Heart left ventricle (tissue), 13 donors: ENCODE measurements around the gene C16orf89.
"Not testable (repeated sequence)": the region's sequence is repeated elsewhere in the genome, so short reads cannot be mapped to it uniquely, and the experiment has no call there.

Experiments used
- POLR2A ChIP-seq, 2 donors: fragments of 450-650 bp; IDR thresholded peaks; one replicate each; pipeline ENCODE4 v1.6.1; 2017; ENCODE audit warnings: antibody characterized with exemption in 2 of 2, mild to moderate bottlenecking in 2 of 2, moderate library complexity in 2 of 2
- TF ChIP-seq, protein P1 (sequence below), 12 donors: fragments of 200-600 bp; sonication (generic) in 4 of 12; IDR thresholded peaks; one replicate each; pipeline versions ENCODE4 v1.5.0 to v1.8.0; 2018 to 2022; ENCODE audit warnings: antibody characterized with exemption in 12 of 12, mild to moderate bottlenecking in 5 of 12
- donor health status: ischemic (EF 13 %, LVEDD 7.1; RV severe dilation, severe dysfunction).
- donor health status: DM: no; HTN: yes; CAD: no.
- donor health status: DM: no; HTN: no; CAD: no.
- donor health status: ischemic (EF 25% LVEDD 6.9; RV normal size, moderate dysfunction).
- donor health status: ischemic (EF 25% LVEDD 5.7; RV mildly dilated, moderate dysfunction).
- donor health status: ischemic (EF 35%, LVEDD 5.7; RV mildly dilated, moderate dysfunction).
- donor health status: nonischemic (EF 11% LVEDD 7.7; RV severe dilation, severe dysfunction).
- donor health status: DM: yes; HTN: yes; CAD: no.
- donor health status: PGD.
- donor health status: ischemic (EF 29% LVEDD 5.4; RV normal size, mild dysfunction).
- donor health status: nonischemic (EF 23%, LVEDD 6.1; RV moderate dilation, normal function).

DNA sequence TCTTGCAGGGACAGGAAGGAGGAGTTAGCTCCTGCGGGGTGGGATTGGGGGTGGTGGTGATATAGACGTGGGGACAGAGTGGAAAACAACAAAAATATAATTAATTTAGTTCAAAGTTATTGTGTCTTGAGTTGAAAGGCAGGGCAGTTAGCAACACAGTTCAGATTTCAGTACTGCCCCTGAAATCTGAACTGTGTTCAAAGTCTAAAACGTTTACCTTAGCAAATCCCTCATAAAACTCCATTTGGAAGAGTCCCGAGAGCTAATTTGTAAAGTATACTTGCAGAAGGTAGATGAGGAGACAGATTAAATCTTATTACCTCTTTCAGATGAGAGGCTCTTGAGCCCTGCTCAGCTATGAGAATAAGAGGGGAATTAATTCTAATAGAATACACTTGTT, 33.4 kb upstream of the C16orf89 start:
- TF ChIP-seq, protein P1, sequence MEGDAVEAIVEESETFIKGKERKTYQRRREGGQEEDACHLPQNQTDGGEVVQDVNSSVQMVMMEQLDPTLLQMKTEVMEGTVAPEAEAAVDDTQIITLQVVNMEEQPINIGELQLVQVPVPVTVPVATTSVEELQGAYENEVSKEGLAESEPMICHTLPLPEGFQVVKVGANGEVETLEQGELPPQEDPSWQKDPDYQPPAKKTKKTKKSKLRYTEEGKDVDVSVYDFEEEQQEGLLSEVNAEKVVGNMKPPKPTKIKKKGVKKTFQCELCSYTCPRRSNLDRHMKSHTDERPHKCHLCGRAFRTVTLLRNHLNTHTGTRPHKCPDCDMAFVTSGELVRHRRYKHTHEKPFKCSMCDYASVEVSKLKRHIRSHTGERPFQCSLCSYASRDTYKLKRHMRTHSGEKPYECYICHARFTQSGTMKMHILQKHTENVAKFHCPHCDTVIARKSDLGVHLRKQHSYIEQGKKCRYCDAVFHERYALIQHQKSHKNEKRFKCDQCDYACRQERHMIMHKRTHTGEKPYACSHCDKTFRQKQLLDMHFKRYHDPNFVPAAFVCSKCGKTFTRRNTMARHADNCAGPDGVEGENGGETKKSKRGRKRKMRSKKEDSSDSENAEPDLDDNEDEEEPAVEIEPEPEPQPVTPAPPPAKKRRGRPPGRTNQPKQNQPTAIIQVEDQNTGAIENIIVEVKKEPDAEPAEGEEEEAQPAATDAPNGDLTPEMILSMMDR (IDR thresholded peaks at IDR 0.05) = not testable (repeated sequence)
- not testable (repeated sequence) for TF ChIP-seq POLR2A (IDR thresholded peaks at IDR 0.05)
